ENCODE data around the gene TBX10.

- TF ChIP-seq CTCF (IDR thresholded peaks at IDR 0.05) (no peak), POLR2AphosphoS5 (IDR thresholded peaks at IDR 0.05; ENCODE audit: low read depth, low read length) (no peak), REST (IDR thresholded peaks at IDR 0.05; ENCODE audit: insufficient read depth in 1 of 2, low read depth in 2 of 2, low read length in 1 of 2) (no peak), SIN3A (IDR thresholded peaks at IDR 0.05; ENCODE audit: borderline replicate concordance, insufficient read depth, low read depth, low read length) (no peak)
Observed at GRCh38 chr11:67611704-67612587, 27.6 kb downstream of the TBX10 start.
